Breast epithelium (tissue), 4 donors: Measurements from ENCODE around the gene FITM1. TPM values are rescaled to one million over a fixed set of nuclear protein-coding genes. Genes with fewer than 3 reads are reported as not detected.

ENCODE experiments used
- DNase-seq, 2 donors: peaks; one replicate each; pipeline ENCODE4 v3.0.0-alpha.2; 2019; ENCODE audit warnings: low spot score in 2 of 2
- H3K27ac ChIP-seq, 2 donors: fragments of 200-600 bp; sonication (generic) in 1 of 2; one replicate each; pipeline ENCODE4 v1.5.1; 2016 to 2019; ENCODE audit warnings: mild to moderate bottlenecking in 1 of 2
- H3K27me3 ChIP-seq, 2 donors: fragments of 200-600 bp; sonication (generic) in 1 of 2; one replicate each; pipeline versions ENCODE4 v1.5.1 to v1.6.0; 2017 to 2019; ENCODE audit warnings: control low read depth in 1 of 2, mild to moderate bottlenecking in 1 of 2
- H3K36me3 ChIP-seq: fragments of 200-600 bp; one replicate; pipeline ENCODE4 v1.5.1; 2019
- H3K4me1 ChIP-seq, 2 donors: fragments of 200-600 bp; sonication (generic); one replicate each; pipeline ENCODE4 v1.5.1; 2016 to 2019; ENCODE audit warnings: control low read depth in 1 of 2
- H3K4me3 ChIP-seq, 3 donors: fragments of 200-600 bp; sonication (generic); 1 replicate in 2 of 3; 2 replicates in 1 of 3; pipeline ENCODE4 v1.5.1; 2016 to 2019; ENCODE audit warnings: mild to moderate bottlenecking in 3 of 3, moderate library complexity in 2 of 3
- H3K9me3 ChIP-seq, 2 donors: fragments of 200-600 bp; sonication (generic) in 1 of 2; one replicate each; pipeline ENCODE4 v1.5.1; 2016 to 2019; ENCODE audit warnings: control low read depth in 1 of 2
- CTCF ChIP-seq, 3 donors: fragments of 450-650 bp; IDR thresholded peaks; one replicate each; pipeline ENCODE4 v1.5.1; 2016 to 2017; ENCODE audit warnings: antibody characterized with exemption in 3 of 3, mild to moderate bottlenecking in 3 of 3, moderate library complexity in 3 of 3
- POLR2A ChIP-seq: fragments of 450-650 bp; IDR thresholded peaks from one replicate; pipeline ENCODE4 v1.6.1; 2016; ENCODE audit warnings: antibody characterized with exemption, mild to moderate bottlenecking, moderate library complexity
- POLR2AphosphoS5 ChIP-seq, 3 donors: sonication (generic); formaldehyde crosslinking; IDR thresholded peaks; one replicate each; pipeline ENCODE4 v1.6.1; 2017; ENCODE audit warnings: antibody characterized with exemption in 3 of 3
- intact Hi-C: fragments of 100-400 bp; cut with DNase I; formaldehyde crosslinking; loops from one replicate; pipeline ENCODE4 v1.15.1; 2023; ENCODE audit warnings: low total_unique reads
- total RNA-seq, 3 donors: library from RNA; depleted of rRNA; stranded (reverse); fragments of >200 nt; gene quantifications; one replicate each; pipeline ENCODE4 v1.1.0, GENCODE V29; 2016

Gene FITM1
- total RNA-seq, 3 donors from 2014 or later: 1.2 to 2.6 (median 1.6) TPM

- Histone ChIP-seq H3K36me3 (peaks cover 3% of the 10 kb centered on the region), H3K9me3 (no peaks in the 10 kb centered on the region), H3K4me3 (no peak overlapping the region), H3K4me1 (no peaks in the 10 kb centered on the region), H3K27ac (no peak overlapping the region), H3K27me3 (no peaks in the 10 kb centered on the region)
- TF ChIP-seq POLR2AphosphoS5 (IDR thresholded peaks at IDR 0.05): no peak
- TF ChIP-seq CTCF (IDR thresholded peaks at IDR 0.05): no peak
- no peak for TF ChIP-seq POLR2A
- no peak for DNase-seq
- intact Hi-C loops: no loop called here
Measured at GRCh38 chr14:24176599-24176998, 46.1 kb downstream of the FITM1 start.

- no peak for TF ChIP-seq POLR2AphosphoS5 (IDR thresholded peaks at IDR 0.05)
- no peaks in the 10 kb centered on the region for H3K27me3 ChIP-seq
- peaks cover 3% of the 10 kb centered on the region for H3K36me3 ChIP-seq
- H3K4me3 ChIP-seq: no peak overlapping the region
- no peak overlapping the region for H3K27ac ChIP-seq
- no peak for DNase-seq
- H3K4me1 ChIP-seq: no peaks in the 10 kb centered on the region
- intact Hi-C loops: no loop called here
- no peaks in the 10 kb centered on the region for H3K9me3 ChIP-seq
Measured at GRCh38 chr14:24177041-24177825, 46.8 kb downstream of the FITM1 start.

- Histone ChIP-seq H3K27me3 (no peaks in the 10 kb centered on the region), H3K9me3 (no peaks in the 10 kb centered on the region), H3K27ac (no peak overlapping the region), H3K4me1 (no peaks in the 10 kb centered on the region), H3K36me3 (peaks cover 3% of the 10 kb centered on the region), H3K4me3 (no peak overlapping the region)
- intact Hi-C loops: no loop called here
- DNase-seq: no peak
- TF ChIP-seq POLR2AphosphoS5 (IDR thresholded peaks at IDR 0.05): no peak
Measured at GRCh38 chr14:24177891-24178290, 47.4 kb downstream of the FITM1 start.

GRCh38 chr14:24178399-24179178 is 48.1 kb downstream of the FITM1 start:
- intact Hi-C loops: no loop called here
- TF ChIP-seq POLR2A (no peak), CTCF (IDR thresholded peaks at IDR 0.05) (no peak), POLR2AphosphoS5 (IDR thresholded peaks at IDR 0.05) (no peak)
- H3K27me3 ChIP-seq: no peaks in the 10 kb centered on the region
- H3K4me1 ChIP-seq: no peaks in the 10 kb centered on the region
- DNase-seq: no peak
- peak overlapping the region in 1 of 2 donors; percentile 83 for H3K27ac ChIP-seq
- no peak overlapping the region for H3K4me3 ChIP-seq
- H3K36me3 ChIP-seq: peaks cover 3% of the 10 kb centered on the region
- H3K9me3 ChIP-seq: no peaks in the 10 kb centered on the region

GRCh38 chr14:24179294-24179960 is 49.0 kb downstream of the FITM1 start:
- Histone ChIP-seq H3K4me3 (no peak overlapping the region), H3K4me1 (no peaks in the 10 kb centered on the region), H3K9me3 (no peaks in the 10 kb centered on the region), H3K27me3 (no peaks in the 10 kb centered on the region), H3K36me3 (peaks cover 7% of the 10 kb centered on the region), H3K27ac (peak overlapping the region; percentile 66 to 83)
- DNase-seq: no peak
- intact Hi-C loops: no loop called here
- TF ChIP-seq CTCF (IDR thresholded peaks at IDR 0.05) (no peak), POLR2A (no peak), POLR2AphosphoS5 (IDR thresholded peaks at IDR 0.05) (no peak)
